ENCODE results near the gene A2M. TPM values are rescaled to one million over a fixed set of nuclear protein-coding genes. Genes with fewer than 3 reads are reported as not detected.

The A2M gene
- total RNA-seq, 2 experiments from 2014 or later, result not detected

DNA sequence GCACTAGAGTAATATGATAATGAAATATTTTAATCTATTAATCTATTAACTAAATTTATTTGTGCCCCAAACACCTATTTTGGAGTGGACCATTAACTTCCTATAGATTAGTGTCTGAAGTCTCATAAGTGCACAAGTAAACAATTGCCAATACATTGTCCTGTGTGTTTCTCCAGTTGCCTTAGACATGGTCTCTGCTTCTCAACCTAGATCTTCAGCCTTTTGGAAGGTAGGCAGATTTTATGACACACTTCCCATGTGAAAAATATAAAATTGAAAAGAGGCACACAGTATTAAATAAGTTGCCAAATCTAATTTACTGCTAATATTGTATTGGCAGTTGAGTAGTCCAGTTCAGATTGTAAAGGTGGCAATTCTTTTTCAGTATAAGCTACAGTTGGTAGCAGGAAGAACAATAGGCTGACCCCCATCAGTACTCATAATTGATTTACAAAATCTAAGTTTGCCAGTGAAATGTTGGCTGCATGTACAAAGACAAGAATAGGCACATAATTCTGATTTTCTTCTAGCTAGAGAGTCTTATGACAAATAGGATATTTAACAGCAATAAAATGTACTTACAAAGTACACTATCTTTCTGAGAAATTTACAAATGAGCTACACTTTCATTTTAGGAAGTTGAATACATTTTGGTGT is 10.8 kb downstream of the A2M start:
- Mint-ChIP-seq H3K9me3 (no peaks in the 10 kb centered on the region), H3K4me3 (no peak overlapping the region), H3K4me1 (ENCODE audit: low read depth) (peaks cover 19% of the 10 kb centered on the region), H3K27ac (no peak overlapping the region), H3K27me3 (ENCODE audit: low read depth) (no peaks in the 10 kb centered on the region), H3K36me3 (ENCODE audit: low read depth) (no peaks in the 10 kb centered on the region)
- CTCF ChIA-PET, result no interaction called here
- intact Hi-C loops (cut with micrococcal nuclease), result no loop called here
- DNase-seq, result no peak

- no peak for DNase-seq
- Mint-ChIP-seq H3K4me3 (no peak overlapping the region), H3K27ac (no peak overlapping the region), H3K9me3 (no peaks in the 10 kb centered on the region), H3K27me3 (ENCODE audit: low read depth) (no peaks in the 10 kb centered on the region), H3K4me1 (ENCODE audit: low read depth) (peaks cover 19% of the 10 kb centered on the region), H3K36me3 (ENCODE audit: low read depth) (no peaks in the 10 kb centered on the region)
- intact Hi-C loops (cut with micrococcal nuclease), result no loop called here
- CTCF ChIA-PET, result interaction anchor here (0.7 kb wide), 2 partner anchors 32 to 422 kb away, joined by 3 read pairs; no protein-coding TSS in a partner anchor
Observed at GRCh38 chr12:9104087-9104486, 11.6 kb downstream of the A2M start.

- CTCF ChIA-PET, result interaction anchor here (0.7 to 0.9 kb wide), 3 partner anchors 32 to 422 kb away, joined by 3 read pairs; no protein-coding TSS in a partner anchor
- Mint-ChIP-seq H3K36me3 (ENCODE audit: low read depth) (no peaks in the 10 kb centered on the region), H3K27me3 (ENCODE audit: low read depth) (no peaks in the 10 kb centered on the region), H3K4me3 (no peak overlapping the region), H3K9me3 (no peaks in the 10 kb centered on the region), H3K4me1 (ENCODE audit: low read depth) (peaks cover 19% of the 10 kb centered on the region), H3K27ac (peak overlapping the region; percentile 20)
- peak; percentile 34 for DNase-seq
- intact Hi-C loops (cut with micrococcal nuclease), result loop anchor here (1.0 kb wide), 2 partner anchors 142 to 610 kb away; no protein-coding TSS in a partner anchor
Observed at GRCh38 chr12:9103050-9103849, 12.5 kb downstream of the A2M start.

GRCh38 chr12:9101018-9101687 is 14.6 kb downstream of the A2M start:
- Mint-ChIP-seq H3K9me3 (no peaks in the 10 kb centered on the region), H3K4me3 (no peak overlapping the region), H3K4me1 (ENCODE audit: low read depth) (peaks cover 17% of the 10 kb centered on the region), H3K27ac (no peak overlapping the region), H3K36me3 (ENCODE audit: low read depth) (no peaks in the 10 kb centered on the region), H3K27me3 (ENCODE audit: low read depth) (no peaks in the 10 kb centered on the region)
- DNase-seq, result no peak
- CTCF ChIA-PET, result interaction anchor here (0.6 to 1.4 kb wide), 4 partner anchors 17 to 211 kb away, joined by 3 to 4 read pairs (median 4); no protein-coding TSS in a partner anchor
- intact Hi-C loops (cut with micrococcal nuclease), result no loop called here

- DNase-seq, result no peak
- H3K4me3 Mint-ChIP-seq, result no peak overlapping the region
- CTCF ChIA-PET, result no interaction called here
- no peaks in the 10 kb centered on the region for H3K27me3 Mint-ChIP-seq (ENCODE audit: low read depth)
- H3K27ac Mint-ChIP-seq, result no peak overlapping the region
- no peaks in the 10 kb centered on the region for H3K36me3 Mint-ChIP-seq (ENCODE audit: low read depth)
- intact Hi-C loops (cut with micrococcal nuclease), result no loop called here
- peaks cover 10% of the 10 kb centered on the region for H3K4me1 Mint-ChIP-seq (ENCODE audit: low read depth)
- no peaks in the 10 kb centered on the region for H3K9me3 Mint-ChIP-seq
Observed at GRCh38 chr12:9099552-9100190, 16.0 kb downstream of the A2M start.

- no peaks in the 10 kb centered on the region for H3K27me3 Mint-ChIP-seq (ENCODE audit: low read depth)
- peaks cover 6% of the 10 kb centered on the region for H3K4me1 Mint-ChIP-seq (ENCODE audit: low read depth)
- CTCF ChIA-PET, result interaction anchor here (1.0 kb wide), 1 partner anchor 60 kb away, joined by 3 read pairs; no protein-coding TSS in a partner anchor
- no peak overlapping the region for H3K27ac Mint-ChIP-seq
- H3K9me3 Mint-ChIP-seq, result no peaks in the 10 kb centered on the region
- no peaks in the 10 kb centered on the region for H3K36me3 Mint-ChIP-seq (ENCODE audit: low read depth)
- no peak for DNase-seq
- H3K4me3 Mint-ChIP-seq, result no peak overlapping the region
- intact Hi-C loops (cut with micrococcal nuclease), result no loop called here
Observed at GRCh38 chr12:9098463-9099026, 17.2 kb downstream of the A2M start.

DNA sequence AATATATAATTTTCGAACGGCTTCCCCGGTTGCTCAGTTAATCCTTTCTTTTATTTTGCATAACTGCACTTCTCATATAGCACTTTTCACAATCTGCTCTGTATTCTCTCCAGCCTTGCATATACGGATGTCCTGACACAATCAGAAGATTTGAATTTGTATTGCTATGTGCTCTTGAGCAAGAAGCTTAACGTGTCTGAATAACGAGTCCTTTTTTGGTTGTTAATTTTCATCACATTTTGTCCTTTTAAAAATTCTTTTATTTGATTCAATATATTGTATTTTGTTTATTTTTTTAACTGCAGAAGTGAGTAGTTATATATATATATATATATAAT is 17.6 kb downstream of the A2M start:
- DNase-seq, result no peak
- intact Hi-C loops (cut with micrococcal nuclease), result no loop called here
- no peak overlapping the region for H3K4me3 Mint-ChIP-seq
- H3K4me1 Mint-ChIP-seq (ENCODE audit: low read depth), result peaks cover 1% of the 10 kb centered on the region
- H3K27me3 Mint-ChIP-seq (ENCODE audit: low read depth), result no peaks in the 10 kb centered on the region
- H3K9me3 Mint-ChIP-seq, result no peaks in the 10 kb centered on the region
- no peak overlapping the region for H3K27ac Mint-ChIP-seq
- no peaks in the 10 kb centered on the region for H3K36me3 Mint-ChIP-seq (ENCODE audit: low read depth)
- CTCF ChIA-PET, result interaction anchor here (1.0 kb wide), 1 partner anchor 59 kb away, joined by 3 read pairs; no protein-coding TSS in a partner anchor

- intact Hi-C loops (cut with micrococcal nuclease), result no loop called here
- CTCF ChIA-PET, result no interaction called here
- no peaks in the 10 kb centered on the region for H3K36me3 Mint-ChIP-seq (ENCODE audit: low read depth)
- H3K27ac Mint-ChIP-seq, result no peak overlapping the region
- DNase-seq, result no peak
- H3K4me1 Mint-ChIP-seq (ENCODE audit: low read depth), result no peaks in the 10 kb centered on the region
- no peak overlapping the region for H3K4me3 Mint-ChIP-seq
- no peaks in the 10 kb centered on the region for H3K27me3 Mint-ChIP-seq (ENCODE audit: low read depth)
- H3K9me3 Mint-ChIP-seq, result no peaks in the 10 kb centered on the region
Observed at GRCh38 chr12:9096563-9097176, 19.0 kb downstream of the A2M start.

- H3K27me3 Mint-ChIP-seq (ENCODE audit: low read depth), result no peaks in the 10 kb centered on the region
- intact Hi-C loops (cut with micrococcal nuclease), result no loop called here
- no peak for DNase-seq
- no peaks in the 10 kb centered on the region for H3K36me3 Mint-ChIP-seq (ENCODE audit: low read depth)
- H3K4me1 Mint-ChIP-seq (ENCODE audit: low read depth), result no peaks in the 10 kb centered on the region
- H3K27ac Mint-ChIP-seq, result no peak overlapping the region
- H3K9me3 Mint-ChIP-seq, result no peaks in the 10 kb centered on the region
- H3K4me3 Mint-ChIP-seq, result no peak overlapping the region
- CTCF ChIA-PET, result interaction anchor here (0.7 kb wide), 1 partner anchor 18 kb away, joined by 5 read pairs; no protein-coding TSS in a partner anchor
Observed at GRCh38 chr12:9095322-9095721, 20.4 kb downstream of the A2M start.

DNA sequence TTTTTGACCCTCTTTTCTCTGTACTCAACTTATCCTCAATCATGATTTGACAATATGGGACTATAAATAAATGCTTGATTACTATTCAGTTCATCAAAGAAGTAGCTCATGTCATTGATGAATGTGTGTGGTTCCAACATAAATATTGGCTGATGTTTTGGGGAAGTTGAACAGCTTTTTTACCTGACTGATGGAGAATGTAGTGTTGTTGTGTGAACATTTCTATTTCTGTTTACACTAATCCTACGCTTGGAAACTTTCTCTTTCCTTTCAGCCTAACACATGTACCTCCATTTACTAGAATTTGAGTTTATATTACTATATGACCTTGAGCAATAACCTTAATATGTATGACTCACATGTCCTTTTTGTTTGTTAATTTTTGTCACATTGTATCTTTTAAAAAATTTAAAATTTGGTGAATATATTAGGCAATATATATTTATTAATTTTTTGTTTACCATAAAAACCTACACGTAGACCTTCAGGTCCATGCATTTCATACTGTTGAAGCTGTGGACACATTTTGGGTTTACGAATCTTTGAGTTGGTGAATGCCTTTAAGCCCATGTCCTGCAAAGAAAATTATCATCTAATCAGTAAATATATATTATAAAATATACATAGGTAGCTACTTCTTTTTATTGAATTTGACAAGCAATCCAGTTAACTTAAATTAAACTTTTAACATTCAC is 21.1 kb downstream of the A2M start:
- CTCF ChIA-PET, result interaction anchor here (0.7 kb wide), 1 partner anchor 17 kb away, joined by 5 read pairs; no protein-coding TSS in a partner anchor
- intact Hi-C loops (cut with micrococcal nuclease), result no loop called here
- Mint-ChIP-seq H3K36me3 (ENCODE audit: low read depth) (no peaks in the 10 kb centered on the region), H3K4me3 (no peak overlapping the region), H3K4me1 (ENCODE audit: low read depth) (no peaks in the 10 kb centered on the region), H3K9me3 (no peaks in the 10 kb centered on the region), H3K27ac (no peak overlapping the region), H3K27me3 (ENCODE audit: low read depth) (no peaks in the 10 kb centered on the region)
- no peak for DNase-seq

DNA sequence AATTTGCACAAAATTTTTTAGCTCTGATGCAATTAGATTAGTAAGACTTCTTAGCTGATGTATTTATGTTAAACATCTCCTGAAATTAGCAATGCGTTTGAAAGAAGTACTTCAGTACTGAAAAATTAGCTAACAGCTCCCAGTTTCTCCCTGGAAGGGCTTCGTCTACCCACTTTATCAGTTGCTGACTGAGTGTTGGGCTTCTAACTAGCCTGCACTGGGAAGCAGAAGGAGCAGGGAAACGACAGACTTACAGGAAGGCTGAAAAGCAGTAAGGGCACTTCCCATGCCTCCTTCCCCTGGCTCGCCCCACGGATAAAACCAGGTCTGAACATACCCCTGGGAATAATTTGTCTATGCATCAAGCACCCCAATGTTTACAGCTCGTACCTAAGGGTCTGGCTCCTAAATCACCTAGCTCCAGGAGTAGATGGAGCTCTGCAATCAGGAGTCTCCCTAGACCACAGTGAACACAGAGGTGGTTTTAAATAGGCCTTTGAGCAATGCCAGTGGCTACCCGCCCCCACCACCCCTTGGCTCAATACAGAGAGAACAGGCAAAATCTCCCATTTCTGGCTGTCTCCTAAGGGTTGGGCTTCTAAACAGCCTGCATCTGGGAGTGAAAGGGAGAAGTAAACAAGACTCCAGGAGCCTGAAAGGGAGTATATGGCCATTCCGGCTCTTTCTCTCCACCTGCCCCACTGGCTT is 23.7 kb downstream of the A2M start:
- no peak overlapping the region for H3K27ac Mint-ChIP-seq
- no peaks in the 10 kb centered on the region for H3K4me1 Mint-ChIP-seq (ENCODE audit: low read depth)
- intact Hi-C loops (cut with micrococcal nuclease), result no loop called here
- no peak for DNase-seq
- no peak overlapping the region for H3K4me3 Mint-ChIP-seq
- no peaks in the 10 kb centered on the region for H3K9me3 Mint-ChIP-seq
- no peaks in the 10 kb centered on the region for H3K27me3 Mint-ChIP-seq (ENCODE audit: low read depth)
- CTCF ChIA-PET, result interaction anchor here (0.6 kb wide), 1 partner anchor 38 kb away, joined by 3 read pairs; no protein-coding TSS in a partner anchor
- H3K36me3 Mint-ChIP-seq (ENCODE audit: low read depth), result no peaks in the 10 kb centered on the region

Data from activated naive CD4-positive, alpha-beta T cell treated with anti-CD3 and anti-CD28 coated beads for 36 hours (primary cell).